ENCODE measurements around the gene PTDSS2. TPM values are rescaled to one million over a fixed set of nuclear protein-coding genes. Genes with fewer than 3 reads are reported as not detected.

Gene PTDSS2
- total and polyA plus RNA-seq, 9 of the 15 experiments (the other 6 are each of a cell fraction or from before 2014, with no cell fraction given): 0.45 to 53.9 (median 17.2) TPM

DNA sequence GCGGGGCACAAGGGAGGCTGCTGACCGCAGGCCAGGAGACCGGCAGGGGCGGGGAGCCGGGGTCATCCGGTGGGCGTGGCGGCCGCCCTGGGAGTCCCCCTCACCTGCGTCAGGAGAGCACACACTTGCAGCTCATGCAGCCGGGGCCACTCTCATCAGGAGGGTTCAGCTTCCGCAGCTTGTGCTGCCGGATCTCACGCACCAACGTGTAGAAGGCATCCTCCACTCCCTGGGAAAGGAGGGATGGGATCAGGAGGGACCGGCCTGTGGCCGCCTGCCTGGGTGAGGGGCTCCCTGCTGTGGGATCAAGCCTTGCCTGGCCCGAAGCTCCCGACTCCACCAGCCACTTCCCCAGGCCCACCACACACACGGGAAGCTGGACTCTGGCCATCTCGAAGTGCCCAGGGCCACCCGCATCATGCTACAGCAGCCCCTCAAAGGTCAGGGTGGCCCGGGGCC lies 82.5 kb downstream of the PTDSS2 start:
- H3K27me3 ChIP-seq (ENCODE audit: control insufficient read depth in 2 of 2, insufficient read depth in 2 of 2, low read length in 2 of 2): no peaks in the 10 kb centered on the region
- BruUV-seq (replicated peaks): no TSS peak
- DNase-seq (ENCODE audit: extremely low read depth in 1 of 4, low spot score in 3 of 4) (peak in 1 of 4 experiments; percentile 20), FAIRE-seq (no peak), ATAC-seq (no peak)
- ChIA-PET CTCF (ENCODE audit: low intra/inter-chr PET ratio) (no interaction called here), POLR2A (interaction anchor here (0.8 to 1.0 kb wide), 2 partner anchors 11 to 14 kb away, joined by 3 to 5 read pairs; no protein-coding TSS in a partner anchor)
- in situ Hi-C loops (cut with MboI): no loop called here
- H3K27ac ChIP-seq (ENCODE audit: extremely low read depth, low read depth, low read length): no peak overlapping the region
- H3K9ac ChIP-seq (ENCODE audit: insufficient read depth in 1 of 2, low read depth in 2 of 2, low read length in 2 of 2): no peak overlapping the region
- 0 out of 2 replicates have a peak, but pooled peaks cover 4% of the 10 kb centered on the region for H4K20me1 ChIP-seq (replicated peaks; ENCODE audit: control insufficient read depth, insufficient read depth, low read length)
- peaks cover 17% of the 10 kb centered on the region for H3K79me2 ChIP-seq (ENCODE audit: control insufficient read depth, insufficient read depth, low read length)
- no peak overlapping the region for H3K4me2 ChIP-seq (ENCODE audit: insufficient read depth, low read length)
- H3K9me1 ChIP-seq (ENCODE audit: control insufficient read depth, insufficient read depth, low read length): no peaks in the 10 kb centered on the region
- no peak overlapping the region for H2AFZ ChIP-seq (ENCODE audit: low read depth, low read length)
- H3K9me3 ChIP-seq (replicated peaks; ENCODE audit: control insufficient read depth, insufficient read depth, low read depth, low read length): no peaks in the 10 kb centered on the region
- intact Hi-C loops (cut with micrococcal nuclease): no loop called here
- H3K4me1 ChIP-seq (replicated peaks in 1 of 2; ENCODE audit: control insufficient read depth in 2 of 2, insufficient read depth in 2 of 2, low read length in 2 of 2): peaks cover 15 to 84% of the 10 kb centered on the region in 2 experiments
- peaks cover 35% of the 10 kb centered on the region; the same call in 1 of the 3 replicates for H3K36me3 ChIP-seq (ENCODE audit: control insufficient read depth, insufficient read depth, low read length)
- no peak overlapping the region for H3K4me3 ChIP-seq
- 0 out of 2 replicates have a peak, but pooled peaks have one; percentile 45 for TF ChIP-seq RBFOX2 (IDR thresholded peaks at IDR 0.05; ENCODE audit: low read depth, low read length)
- peak; percentile 41 for TF ChIP-seq POLR2G (IDR thresholded peaks at IDR 0.05; ENCODE audit: low read depth, low read length)
- no peak for TF ChIP-seq ZNF121 (CRISPR knock-in tag; conservative IDR thresholded peaks at IDR 0.05)
- 0 out of 2 replicates have a peak, but pooled peaks have one; percentile 4 for TF ChIP-seq POLR2A (conservative IDR thresholded peaks at IDR 0.05)
- WGBS (ENCODE audit: insufficient coverage, low coverage, missing lambda C conversion rate): 95% methylated on average over 7 of the region's 23 CpGs

DNA sequence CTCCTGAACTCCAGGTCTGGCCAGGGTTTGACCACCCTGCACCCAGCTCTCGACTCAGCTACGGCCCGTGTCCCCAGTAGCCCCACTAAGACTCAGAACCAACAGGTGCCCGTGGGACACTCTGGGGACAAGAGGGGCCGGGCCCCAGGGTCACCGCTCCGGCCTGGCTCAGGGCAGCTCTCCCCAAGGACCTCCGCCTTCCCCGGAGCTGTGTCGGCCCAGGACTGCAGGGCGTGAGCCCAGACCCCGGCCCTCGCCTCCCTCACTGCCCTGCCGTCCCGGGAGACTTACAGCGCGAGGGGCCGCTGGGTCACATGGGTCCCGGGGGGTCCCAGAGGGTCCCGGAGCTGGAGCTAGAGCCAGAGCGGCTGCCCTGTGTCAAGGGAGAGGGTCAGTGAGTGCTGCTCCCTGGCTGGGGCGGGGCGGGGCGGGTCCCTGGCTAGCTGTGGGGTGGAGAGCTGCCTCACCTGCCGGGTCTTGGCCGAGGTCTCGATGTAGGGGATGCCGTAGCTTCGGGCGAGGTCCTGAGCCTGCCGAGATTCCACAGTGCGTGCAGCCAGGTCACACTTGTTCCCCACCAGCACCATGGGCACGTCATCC lies 83.0 kb downstream of the PTDSS2 start:
- H3K27ac ChIP-seq (ENCODE audit: extremely low read depth, low read depth, low read length): no peak overlapping the region
- no TSS peak for BruUV-seq (replicated peaks)
- no peak overlapping the region for H3K4me3 ChIP-seq
- no peak for FAIRE-seq
- H4K20me1 ChIP-seq (replicated peaks; ENCODE audit: control insufficient read depth, insufficient read depth, low read length): 0 out of 2 replicates have a peak, but pooled peaks cover 4% of the 10 kb centered on the region
- ATAC-seq: no peak
- no peak for DNase-seq (ENCODE audit: extremely low read depth in 1 of 4, low spot score in 3 of 4)
- peaks cover 35% of the 10 kb centered on the region; the same call in 1 of the 3 replicates for H3K36me3 ChIP-seq (ENCODE audit: control insufficient read depth, insufficient read depth, low read length)
- no peak overlapping the region for H3K9ac ChIP-seq (ENCODE audit: insufficient read depth in 1 of 2, low read depth in 2 of 2, low read length in 2 of 2)
- ChIA-PET CTCF (ENCODE audit: low intra/inter-chr PET ratio) (no interaction called here), POLR2A (interaction anchor here (0.6 to 1.0 kb wide), 3 partner anchors 12 to 1435 kb away, joined by 3 to 5 read pairs (median 4); no protein-coding TSS in a partner anchor)
- peaks cover 20 to 87% of the 10 kb centered on the region in 2 experiments for H3K4me1 ChIP-seq (replicated peaks in 1 of 2; ENCODE audit: control insufficient read depth in 2 of 2, insufficient read depth in 2 of 2, low read length in 2 of 2)
- WGBS (ENCODE audit: insufficient coverage, low coverage, missing lambda C conversion rate): 94% methylated on average over 22 of the region's 33 CpGs
- no peak overlapping the region for H2AFZ ChIP-seq (ENCODE audit: low read depth, low read length)
- H3K9me1 ChIP-seq (ENCODE audit: control insufficient read depth, insufficient read depth, low read length): peaks cover under 1% of the 10 kb centered on the region
- no peaks in the 10 kb centered on the region for H3K9me3 ChIP-seq (replicated peaks; ENCODE audit: control insufficient read depth, insufficient read depth, low read depth, low read length)
- in situ Hi-C loops (cut with MboI) (no loop called here), intact Hi-C loops (cut with micrococcal nuclease) (no loop called here)
- H3K27me3 ChIP-seq (ENCODE audit: control insufficient read depth in 2 of 2, insufficient read depth in 2 of 2, low read length in 2 of 2): no peaks in the 10 kb centered on the region
- peaks cover 17% of the 10 kb centered on the region for H3K79me2 ChIP-seq (ENCODE audit: control insufficient read depth, insufficient read depth, low read length)
- no peak overlapping the region for H3K4me2 ChIP-seq (ENCODE audit: insufficient read depth, low read length)
- TF ChIP-seq RBM14 (IDR thresholded peaks at IDR 0.05; ENCODE audit: borderline replicate concordance, insufficient read depth, low read depth, low read length) (no peak), ZNF184 (CRISPR knock-in tag; IDR thresholded peaks at IDR 0.05) (no peak), NFRKB (IDR thresholded peaks at IDR 0.05; ENCODE audit: low read depth) (no peak), CCAR2 (IDR thresholded peaks at IDR 0.05; ENCODE audit: low read depth, low read length) (no peak), RBFOX2 (IDR thresholded peaks at IDR 0.05; ENCODE audit: low read depth, low read length) (peak; percentile 51), SREBF1 (IDR thresholded peaks at IDR 0.05; ENCODE audit: borderline replicate concordance, low read depth, low read length) (no peak)
- TF ChIP-seq, protein P1, sequence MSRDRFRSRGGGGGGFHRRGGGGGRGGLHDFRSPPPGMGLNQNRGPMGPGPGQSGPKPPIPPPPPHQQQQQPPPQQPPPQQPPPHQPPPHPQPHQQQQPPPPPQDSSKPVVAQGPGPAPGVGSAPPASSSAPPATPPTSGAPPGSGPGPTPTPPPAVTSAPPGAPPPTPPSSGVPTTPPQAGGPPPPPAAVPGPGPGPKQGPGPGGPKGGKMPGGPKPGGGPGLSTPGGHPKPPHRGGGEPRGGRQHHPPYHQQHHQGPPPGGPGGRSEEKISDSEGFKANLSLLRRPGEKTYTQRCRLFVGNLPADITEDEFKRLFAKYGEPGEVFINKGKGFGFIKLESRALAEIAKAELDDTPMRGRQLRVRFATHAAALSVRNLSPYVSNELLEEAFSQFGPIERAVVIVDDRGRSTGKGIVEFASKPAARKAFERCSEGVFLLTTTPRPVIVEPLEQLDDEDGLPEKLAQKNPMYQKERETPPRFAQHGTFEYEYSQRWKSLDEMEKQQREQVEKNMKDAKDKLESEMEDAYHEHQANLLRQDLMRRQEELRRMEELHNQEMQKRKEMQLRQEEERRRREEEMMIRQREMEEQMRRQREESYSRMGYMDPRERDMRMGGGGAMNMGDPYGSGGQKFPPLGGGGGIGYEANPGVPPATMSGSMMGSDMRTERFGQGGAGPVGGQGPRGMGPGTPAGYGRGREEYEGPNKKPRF (IDR thresholded peaks at IDR 0.05; ENCODE audit: low read depth, low read length): no peak
- TF ChIP-seq, protein P2, sequence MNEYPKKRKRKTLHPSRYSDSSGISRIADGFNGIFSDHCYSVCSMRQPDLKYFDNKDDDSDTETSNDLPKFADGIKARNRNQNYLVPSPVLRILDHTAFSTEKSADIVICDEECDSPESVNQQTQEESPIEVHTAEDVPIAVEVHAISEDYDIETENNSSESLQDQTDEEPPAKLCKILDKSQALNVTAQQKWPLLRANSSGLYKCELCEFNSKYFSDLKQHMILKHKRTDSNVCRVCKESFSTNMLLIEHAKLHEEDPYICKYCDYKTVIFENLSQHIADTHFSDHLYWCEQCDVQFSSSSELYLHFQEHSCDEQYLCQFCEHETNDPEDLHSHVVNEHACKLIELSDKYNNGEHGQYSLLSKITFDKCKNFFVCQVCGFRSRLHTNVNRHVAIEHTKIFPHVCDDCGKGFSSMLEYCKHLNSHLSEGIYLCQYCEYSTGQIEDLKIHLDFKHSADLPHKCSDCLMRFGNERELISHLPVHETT (CRISPR knock-in tag; conservative IDR thresholded peaks at IDR 0.05 in 1 of 2, IDR thresholded peaks at IDR 0.05 in 1 of 2): no peak
